Stimulated activated CD4-positive, alpha-beta T cell treated with anti-CD3 and anti-CD28 coated beads, Interleukin-1b, Interleukin-23, amount 100 ng/mL, for 24 hours (primary cell): Measurements from ENCODE around the gene MALT1.

Source experiments
- DNase-seq, 4 experiments: peaks; one replicate each; pipeline ENCODE4 v3.0.0-alpha.2; 2020; ENCODE audit warnings: low read depth in 4 of 4, low spot score in 1 of 4

Gene MALT1

DNA sequence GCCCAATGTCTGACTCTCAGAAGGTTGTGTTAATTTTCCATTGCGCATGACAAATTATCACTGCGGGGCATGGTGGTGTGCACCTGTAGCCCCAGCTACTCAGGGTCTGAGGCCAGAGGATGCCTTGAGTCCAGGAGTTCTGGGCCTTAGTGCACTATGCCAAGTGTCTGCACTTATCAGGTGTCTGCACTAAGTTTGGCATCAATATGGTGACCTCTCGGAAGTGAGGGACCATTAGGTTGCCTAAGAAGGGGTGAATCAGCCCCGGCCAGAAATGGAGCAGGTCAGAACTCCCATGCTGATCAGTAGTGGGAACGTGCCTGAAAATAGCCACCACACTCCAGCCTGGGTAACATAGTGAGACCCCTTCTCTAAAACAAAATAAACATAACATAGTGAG is 131.7 kb downstream of the MALT1 start:
- DNase-seq = no peak

DNA sequence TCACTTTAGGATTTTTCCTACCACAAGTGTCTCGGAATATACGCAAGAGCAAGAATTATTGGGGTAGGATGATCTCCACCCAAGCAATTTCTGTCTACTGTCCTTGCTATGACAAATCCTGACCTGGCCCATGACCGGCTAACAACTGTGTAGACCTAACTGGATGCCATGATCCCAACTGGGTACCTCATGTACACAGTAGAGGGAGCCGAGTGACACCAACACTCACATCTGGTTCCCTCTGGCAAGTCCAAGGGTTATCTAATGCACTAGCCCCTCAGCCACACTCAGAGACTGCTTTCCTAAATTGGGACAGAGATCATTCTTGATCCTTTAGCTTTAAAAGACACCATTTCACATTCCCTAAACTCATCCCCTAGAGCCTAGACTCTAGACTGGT is 132.7 kb downstream of the MALT1 start:
- DNase-seq = no peak
